HCT116 (cell line): ENCODE measurements around the gene SMG5. TPM values are rescaled to one million over a fixed set of nuclear protein-coding genes. Genes with fewer than 3 reads are reported as not detected.

Source experiments
- ATAC-seq: fragments of 200-7000 bp; cut with Tn5 transposase; 2 replicates; pipeline ENCODE4 v1.9.1; 2020; ENCODE audit warnings: mild to moderate bottlenecking, moderate library complexity
- BruUV-seq: library from RNA; stranded (reverse); fragments of 400-500 nt; replicated peaks from 2 replicates; lab custom pipeline; 2021; lab: Mats Ljungman, UMichigan
- CTCF ChIA-PET: fragments of 300-600 bp; sonication (Branson Sonifier 250); formaldehyde crosslinking; loops from one replicate; lab custom pipeline; 2021; ENCODE audit warnings: antibody characterized with exemption; lab: Charles Lee
- POLR2A ChIA-PET: fragments of 300-600, 350-600 bp; sonication (Branson Sonifier 250); formaldehyde crosslinking; loops from one replicate; lab custom pipeline; 2021; ENCODE audit warnings: antibody characterized with exemption; lab: Charles Lee
- RAD21 ChIA-PET, 2 experiments: fragments of 300-600 bp; sonication (Branson Sonifier 250); formaldehyde crosslinking; loops; one replicate each; lab custom pipeline; 2023; ENCODE audit warnings: low total read pairs in 2 of 2; ENCODE audit not compliant: uncharacterized antibody in 2 of 2, unreplicated experiment in 2 of 2, low non-redundant PET in 1 of 2; lab: Charles Lee
- DNase-seq: peaks from one replicate; pipeline ENCODE4 v3.0.0-alpha.2; 2010; ENCODE audit warnings: low read depth, low spot score
- H2AFZ ChIP-seq: fragments of 200-600 bp; shearing (Covaris generic), sonication (generic); 2 replicates; pipeline ENCODE4 v1.6.1; 2017; ENCODE audit warnings: low read depth, mixed run types, mixed read lengths, antibody characterized with exemption, low read length; ENCODE audit not compliant: poor library complexity, severe bottlenecking
- H3K27ac ChIP-seq: 2 replicates; pipeline ENCODE4 v1.5.1; 2012; ENCODE audit warnings: low read depth, low read length
- H3K27me3 ChIP-seq: fragments of 200-600 bp; sonication (generic); 2 replicates; pipeline ENCODE4 v1.6.1; 2016; ENCODE audit warnings: mixed run types, low read length, mixed read lengths; ENCODE audit not compliant: insufficient read depth
- H3K36me3 ChIP-seq, 2 experiments: fragments of 200-500 bp in 1 of 2; fragments of 200-600 bp in 1 of 2; sonication (Bioruptor generic) in 1 of 2; sonication (generic) in 1 of 2; 2 replicates each; pipeline versions ENCODE4 v1.5.1 to v1.6.1; 2014 to 2016; ENCODE audit warnings: low read length in 2 of 2, inconsistent platforms in 1 of 2, mixed read lengths in 1 of 2, mixed run types in 1 of 2; ENCODE audit not compliant: insufficient read depth in 2 of 2, control insufficient read depth in 1 of 2
- H3K4me1 ChIP-seq, 2 experiments: fragments of 200-600 bp in 1 of 2; sonication (generic) in 1 of 2; 2 replicates each; pipeline versions ENCODE4 v1.5.1 to v1.6.1; 2012 to 2017; ENCODE audit warnings: low read length in 2 of 2, inconsistent platforms in 1 of 2, mild to moderate bottlenecking in 1 of 2, mixed read lengths in 1 of 2, mixed run types in 1 of 2, moderate library complexity in 1 of 2; ENCODE audit not compliant: insufficient read depth in 2 of 2, control insufficient read depth in 1 of 2
- H3K4me2 ChIP-seq: fragments of 200-600 bp; sonication (generic); 2 replicates; pipeline ENCODE4 v1.6.1; 2017; ENCODE audit warnings: mixed run types, low read length, mixed read lengths
- H3K4me3 ChIP-seq, 2 experiments: fragments of 200-600 bp in 1 of 2; sonication (generic) in 1 of 2; replicated peaks in 1 of 2; 2 replicates each; pipeline ENCODE4 v1.5.1; 2011 to 2016; ENCODE audit warnings: low read length in 2 of 2, control low read depth in 1 of 2, low read depth in 1 of 2, mild to moderate bottlenecking in 1 of 2, mixed read lengths in 1 of 2, mixed run types in 1 of 2
- H3K79me2 ChIP-seq: fragments of 200-600 bp; sonication (generic); 2 replicates; pipeline ENCODE4 v1.6.1; 2017; ENCODE audit warnings: mild to moderate bottlenecking, mixed run types, low read length, moderate library complexity, mixed read lengths; ENCODE audit not compliant: insufficient read depth
- H3K9ac ChIP-seq: fragments of 200-600 bp; sonication (generic); 2 replicates; pipeline ENCODE4 v1.6.1; 2016; ENCODE audit warnings: low read length, mixed read lengths
- H3K9me2 ChIP-seq: fragments of 200-600 bp; sonication (generic), shearing (Covaris generic); 2 replicates; pipeline ENCODE4 v1.6.1; 2017; ENCODE audit warnings: mixed run types, mild to moderate bottlenecking, moderate library complexity; ENCODE audit not compliant: insufficient read depth
- H3K9me3 ChIP-seq, 2 experiments: fragments of 200-500 bp in 1 of 2; fragments of 200-600 bp in 1 of 2; sonication (Bioruptor generic) in 1 of 2; sonication (generic) in 1 of 2; 2 replicates each; pipeline ENCODE4 v1.6.1; 2014 to 2017; ENCODE audit warnings: low read length in 2 of 2, mixed read lengths in 2 of 2, inconsistent platforms in 1 of 2, low read depth in 1 of 2, mild to moderate bottlenecking in 1 of 2, mixed run types in 1 of 2, moderate library complexity in 1 of 2; ENCODE audit not compliant: control insufficient read depth in 1 of 2, insufficient read depth in 1 of 2
- H4K20me1 ChIP-seq: fragments of 200-600 bp; sonication (generic), shearing (Covaris generic); 2 replicates; pipeline ENCODE4 v1.6.1; 2017; ENCODE audit warnings: mixed run types, mild to moderate bottlenecking, moderate library complexity; ENCODE audit not compliant: insufficient read depth
- EZH2 ChIP-seq: fragments of 200-600 bp; sonication (generic); IDR thresholded peaks from 2 replicates; pipeline ENCODE4 v1.6.1; 2017; ENCODE audit warnings: antibody characterized with exemption, mixed run types
- EZH2phosphoT487 ChIP-seq: fragments of 200-600 bp; IDR thresholded peaks from 2 replicates; pipeline ENCODE4 v1.6.1; 2018; ENCODE audit warnings: antibody characterized with exemption, borderline replicate concordance
- RAD21 ChIP-seq: IDR thresholded peaks from 2 replicates; pipeline ENCODE4 v1.6.1; 2012; ENCODE audit warnings: low read depth, mild to moderate bottlenecking
- SIN3A ChIP-seq: IDR thresholded peaks from 2 replicates; pipeline ENCODE4 v1.6.1; 2012; ENCODE audit warnings: low read depth
- ZNF274 ChIP-seq: fragments of 200-500 bp; sonication (Bioruptor generic); IDR thresholded peaks from 2 replicates; pipeline ENCODE4 v1.6.1; 2014; ENCODE audit warnings: mild to moderate bottlenecking, low read depth, low read length, inconsistent platforms
- intact Hi-C: fragments of 100-400 bp; cut with micrococcal nuclease; formaldehyde crosslinking; loops from 2 replicates; pipeline ENCODE4 v1.10.0; 2022
- total RNA-seq: library from RNA; stranded (reverse); gene quantifications from one replicate; pipeline ENCODE4 v1.2.1, GENCODE V29; 2021; ENCODE audit not compliant: unreplicated experiment
- TF ChIP-seq, protein P1 (sequence below): IDR thresholded peaks from 2 replicates; pipeline ENCODE4 v1.6.1; 2012; ENCODE audit warnings: low read depth
- TF ChIP-seq, protein P2 (sequence below): IDR thresholded peaks from 2 replicates; pipeline ENCODE4 v1.6.1; 2012
- TF ChIP-seq, protein P3 (sequence below): IDR thresholded peaks from 2 replicates; pipeline ENCODE4 v1.6.1; 2012

The SMG5 gene
- total RNA-seq, 1 experiment from 2014 or later = 75.2 TPM

DNA sequence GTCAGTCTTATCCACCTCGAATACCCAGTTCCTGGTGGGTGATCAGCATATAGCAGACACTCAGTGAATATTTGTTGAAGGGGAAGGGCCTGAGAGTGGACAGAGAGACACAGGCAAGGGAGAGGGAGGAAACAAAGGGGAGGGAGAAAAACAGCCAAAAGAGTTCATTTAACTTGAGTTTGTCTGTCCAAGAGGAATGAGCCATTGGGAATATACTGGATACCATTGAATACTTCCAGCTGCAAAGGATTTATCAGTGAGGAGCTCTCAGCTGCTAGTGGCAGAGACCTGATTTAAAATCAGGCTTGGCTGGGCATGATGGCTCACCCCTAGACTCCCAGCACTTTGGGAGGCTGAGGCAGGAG is 52.2 kb downstream of the SMG5 start:
- BruUV-seq = no TSS peak
- intact Hi-C loops = no loop called here
- no peak overlapping the region for H2AFZ ChIP-seq
- H3K9ac ChIP-seq = no peak overlapping the region
- H3K4me2 ChIP-seq = no peak overlapping the region
- H3K79me2 ChIP-seq = no peaks in the 10 kb centered on the region
- no peaks in the 10 kb centered on the region for H3K9me3 ChIP-seq
- H3K9me2 ChIP-seq = no peaks in the 10 kb centered on the region
- CTCF ChIA-PET = interaction anchor here (0.8 to 2.4 kb wide), 2 partner anchors 85 to 141 kb away, joined by 3 to 7 read pairs; no protein-coding TSS in a partner anchor
- H4K20me1 ChIP-seq = no peaks in the 10 kb centered on the region
- H3K27me3 ChIP-seq = no peaks in the 10 kb centered on the region
- ATAC-seq (no peak), DNase-seq (no peak)
- H3K4me3 ChIP-seq = no peak overlapping the region
- TF ChIP-seq, protein P1, sequence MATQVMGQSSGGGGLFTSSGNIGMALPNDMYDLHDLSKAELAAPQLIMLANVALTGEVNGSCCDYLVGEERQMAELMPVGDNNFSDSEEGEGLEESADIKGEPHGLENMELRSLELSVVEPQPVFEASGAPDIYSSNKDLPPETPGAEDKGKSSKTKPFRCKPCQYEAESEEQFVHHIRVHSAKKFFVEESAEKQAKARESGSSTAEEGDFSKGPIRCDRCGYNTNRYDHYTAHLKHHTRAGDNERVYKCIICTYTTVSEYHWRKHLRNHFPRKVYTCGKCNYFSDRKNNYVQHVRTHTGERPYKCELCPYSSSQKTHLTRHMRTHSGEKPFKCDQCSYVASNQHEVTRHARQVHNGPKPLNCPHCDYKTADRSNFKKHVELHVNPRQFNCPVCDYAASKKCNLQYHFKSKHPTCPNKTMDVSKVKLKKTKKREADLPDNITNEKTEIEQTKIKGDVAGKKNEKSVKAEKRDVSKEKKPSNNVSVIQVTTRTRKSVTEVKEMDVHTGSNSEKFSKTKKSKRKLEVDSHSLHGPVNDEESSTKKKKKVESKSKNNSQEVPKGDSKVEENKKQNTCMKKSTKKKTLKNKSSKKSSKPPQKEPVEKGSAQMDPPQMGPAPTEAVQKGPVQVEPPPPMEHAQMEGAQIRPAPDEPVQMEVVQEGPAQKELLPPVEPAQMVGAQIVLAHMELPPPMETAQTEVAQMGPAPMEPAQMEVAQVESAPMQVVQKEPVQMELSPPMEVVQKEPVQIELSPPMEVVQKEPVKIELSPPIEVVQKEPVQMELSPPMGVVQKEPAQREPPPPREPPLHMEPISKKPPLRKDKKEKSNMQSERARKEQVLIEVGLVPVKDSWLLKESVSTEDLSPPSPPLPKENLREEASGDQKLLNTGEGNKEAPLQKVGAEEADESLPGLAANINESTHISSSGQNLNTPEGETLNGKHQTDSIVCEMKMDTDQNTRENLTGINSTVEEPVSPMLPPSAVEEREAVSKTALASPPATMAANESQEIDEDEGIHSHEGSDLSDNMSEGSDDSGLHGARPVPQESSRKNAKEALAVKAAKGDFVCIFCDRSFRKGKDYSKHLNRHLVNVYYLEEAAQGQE = no peak
- TF ChIP-seq, protein P2, sequence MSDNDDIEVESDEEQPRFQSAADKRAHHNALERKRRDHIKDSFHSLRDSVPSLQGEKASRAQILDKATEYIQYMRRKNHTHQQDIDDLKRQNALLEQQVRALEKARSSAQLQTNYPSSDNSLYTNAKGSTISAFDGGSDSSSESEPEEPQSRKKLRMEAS = no peak
- TF ChIP-seq EZH2phosphoT487 (no peak), EZH2 (no peak), SIN3A (no peak), RAD21 (no peak), ZNF274 (no peak)
- TF ChIP-seq, protein P3, sequence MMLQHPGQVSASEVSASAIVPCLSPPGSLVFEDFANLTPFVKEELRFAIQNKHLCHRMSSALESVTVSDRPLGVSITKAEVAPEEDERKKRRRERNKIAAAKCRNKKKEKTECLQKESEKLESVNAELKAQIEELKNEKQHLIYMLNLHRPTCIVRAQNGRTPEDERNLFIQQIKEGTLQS = no peak
- no peak overlapping the region for H3K27ac ChIP-seq
- peaks cover 4 to 21% of the 10 kb centered on the region in 2 experiments; a peak in 3 of 4 replicates for H3K4me1 ChIP-seq
- no peaks in the 10 kb centered on the region; a peak in 1 of 4 replicates for H3K36me3 ChIP-seq
- POLR2A ChIA-PET = interaction anchor here (1.1 kb wide), 1 partner anchor 17 kb away, joined by 3 read pairs; the partner anchor contains the start of gene PMF1
- RAD21 ChIA-PET = no interaction called here
